Panc1 (cell line): ENCODE data around the gene CBL. TPM values are rescaled to one million over a fixed set of nuclear protein-coding genes. Genes with fewer than 3 reads are reported as not detected.

Source experiments
- ATAC-seq: fragments of 200-7000 bp; cut with Tn5 transposase; 2 replicates; pipeline ENCODE4 v1.9.1; 2020; ENCODE audit warnings: mild to moderate bottlenecking, moderate library complexity
- BruUV-seq: library from RNA; stranded (reverse); fragments of 400-500 nt; replicated peaks from 2 replicates; lab custom pipeline; 2021; lab: Mats Ljungman, UMichigan
- CTCF ChIA-PET: fragments of 300-600 bp; sonication (Branson Sonifier 250); formaldehyde crosslinking; loops from one replicate; lab custom pipeline; 2022; ENCODE audit warnings: antibody characterized with exemption; lab: Charles Lee
- POLR2A ChIA-PET: fragments of 300-600 bp; sonication (Branson Sonifier 250); formaldehyde crosslinking; loops from one replicate; lab custom pipeline; 2022; ENCODE audit warnings: antibody characterized with exemption; lab: Charles Lee
- DNase-seq: peaks from one replicate; pipeline ENCODE4 v3.0.0-alpha.2; 2010; ENCODE audit warnings: low read depth, low spot score
- H3K27ac ChIP-seq: 2 replicates; pipeline ENCODE4 v1.5.1; 2011; ENCODE audit warnings: mild to moderate bottlenecking, low read length, inconsistent platforms
- H3K27me3 ChIP-seq: fragments of 200-500 bp; sonication (Bioruptor generic); 2 replicates; pipeline ENCODE4 v1.6.0; 2014; ENCODE audit warnings: low read length, inconsistent platforms; ENCODE audit not compliant: control insufficient read depth, insufficient read depth
- H3K36me3 ChIP-seq: fragments of 200-500 bp; sonication (Bioruptor generic); 2 replicates; pipeline ENCODE4 v1.5.1; 2014; ENCODE audit warnings: inconsistent platforms, mild to moderate bottlenecking, low read length, moderate library complexity; ENCODE audit not compliant: control insufficient read depth, insufficient read depth
- H3K4me1 ChIP-seq: 2 replicates; pipeline ENCODE4 v1.5.1; 2011; ENCODE audit warnings: inconsistent platforms, mild to moderate bottlenecking, low read length, moderate library complexity; ENCODE audit not compliant: control insufficient read depth, insufficient read depth
- H3K4me3 ChIP-seq, 2 experiments: 2 replicates each; pipeline ENCODE4 v1.5.1; 2011 to 2012; ENCODE audit warnings: low read depth in 2 of 2, low read length in 2 of 2, mild to moderate bottlenecking in 2 of 2, inconsistent platforms in 1 of 2, moderate library complexity in 1 of 2
- H3K9me3 ChIP-seq: fragments of 200-500 bp; sonication (Bioruptor generic); 2 replicates; pipeline ENCODE4 v1.5.1; 2014; ENCODE audit warnings: low read depth, mild to moderate bottlenecking, inconsistent platforms, low read length, moderate library complexity; ENCODE audit not compliant: control insufficient read depth, insufficient read depth
- POLR2AphosphoS5 ChIP-seq: IDR thresholded peaks from 2 replicates; pipeline ENCODE4 v1.6.1; 2012; ENCODE audit warnings: mild to moderate bottlenecking, low read depth, low read length, moderate library complexity
- SIN3A ChIP-seq: IDR thresholded peaks from 2 replicates; pipeline ENCODE4 v1.6.1; 2012; ENCODE audit warnings: low read depth, mild to moderate bottlenecking, low read length, moderate library complexity, borderline replicate concordance; ENCODE audit not compliant: insufficient read depth
- TCF7L2 ChIP-seq: IDR thresholded peaks from 2 replicates; pipeline ENCODE4 v1.6.1; 2011; ENCODE audit warnings: mild to moderate bottlenecking, low read depth, low read length, inconsistent platforms
- in situ Hi-C: cut with HindIII; loops from 2 replicates; pipeline ENCODE4 v1.10.0; 2016; ENCODE audit warnings: low sequenced_read_pairs, low pct_unique_long_range_greater_than_20kb
- intact Hi-C: fragments of 100-400 bp; cut with micrococcal nuclease; formaldehyde crosslinking; loops from one replicate; pipeline ENCODE4 v1.10.0; 2022; ENCODE audit not compliant: unreplicated experiment
- total RNA-seq: library from RNA; stranded (reverse); gene quantifications from one replicate; pipeline ENCODE4 v1.2.1, GENCODE V29; 2021; ENCODE audit not compliant: unreplicated experiment
- TF ChIP-seq, protein P1 (sequence below), 2 experiments: IDR thresholded peaks; 2 replicates each; pipeline ENCODE4 v1.6.1; 2011 to 2012; ENCODE audit warnings: low read depth in 2 of 2, control low read depth in 1 of 2, low read length in 1 of 2, mild to moderate bottlenecking in 1 of 2, moderate library complexity in 1 of 2; ENCODE audit not compliant: insufficient read depth in 1 of 2
- TF ChIP-seq, protein P2 (sequence below): fragments of 450-650 bp; IDR thresholded peaks from 2 replicates; pipeline ENCODE4 v1.5.1; 2017; ENCODE audit warnings: mild to moderate bottlenecking

The CBL gene
- total RNA-seq, 1 experiment from 2014 or later, result 69.9 TPM

DNA sequence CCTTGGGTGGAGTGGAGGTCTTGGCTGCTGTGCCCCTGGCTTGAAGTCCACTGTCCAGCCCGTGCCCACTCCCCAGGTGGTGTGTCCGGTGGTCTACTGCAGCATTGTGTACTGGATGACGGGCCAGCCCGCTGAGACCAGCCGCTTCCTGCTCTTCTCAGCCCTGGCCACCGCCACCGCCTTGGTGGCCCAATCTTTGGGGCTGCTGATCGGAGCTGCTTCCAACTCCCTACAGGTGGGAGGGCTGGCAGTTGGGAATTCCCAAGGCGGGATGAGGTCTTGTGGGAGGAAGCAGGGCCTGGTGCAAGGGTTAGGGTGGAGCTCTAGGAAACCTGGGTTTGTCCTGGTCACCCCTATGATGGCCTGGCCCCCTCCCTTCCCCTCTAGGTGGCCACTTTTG, 46.0 kb upstream of the CBL start:
- intact Hi-C loops (no loop called here), in situ Hi-C loops (no loop called here)
- ATAC-seq (no peak), DNase-seq (no peak)
- TF ChIP-seq, protein P1, sequence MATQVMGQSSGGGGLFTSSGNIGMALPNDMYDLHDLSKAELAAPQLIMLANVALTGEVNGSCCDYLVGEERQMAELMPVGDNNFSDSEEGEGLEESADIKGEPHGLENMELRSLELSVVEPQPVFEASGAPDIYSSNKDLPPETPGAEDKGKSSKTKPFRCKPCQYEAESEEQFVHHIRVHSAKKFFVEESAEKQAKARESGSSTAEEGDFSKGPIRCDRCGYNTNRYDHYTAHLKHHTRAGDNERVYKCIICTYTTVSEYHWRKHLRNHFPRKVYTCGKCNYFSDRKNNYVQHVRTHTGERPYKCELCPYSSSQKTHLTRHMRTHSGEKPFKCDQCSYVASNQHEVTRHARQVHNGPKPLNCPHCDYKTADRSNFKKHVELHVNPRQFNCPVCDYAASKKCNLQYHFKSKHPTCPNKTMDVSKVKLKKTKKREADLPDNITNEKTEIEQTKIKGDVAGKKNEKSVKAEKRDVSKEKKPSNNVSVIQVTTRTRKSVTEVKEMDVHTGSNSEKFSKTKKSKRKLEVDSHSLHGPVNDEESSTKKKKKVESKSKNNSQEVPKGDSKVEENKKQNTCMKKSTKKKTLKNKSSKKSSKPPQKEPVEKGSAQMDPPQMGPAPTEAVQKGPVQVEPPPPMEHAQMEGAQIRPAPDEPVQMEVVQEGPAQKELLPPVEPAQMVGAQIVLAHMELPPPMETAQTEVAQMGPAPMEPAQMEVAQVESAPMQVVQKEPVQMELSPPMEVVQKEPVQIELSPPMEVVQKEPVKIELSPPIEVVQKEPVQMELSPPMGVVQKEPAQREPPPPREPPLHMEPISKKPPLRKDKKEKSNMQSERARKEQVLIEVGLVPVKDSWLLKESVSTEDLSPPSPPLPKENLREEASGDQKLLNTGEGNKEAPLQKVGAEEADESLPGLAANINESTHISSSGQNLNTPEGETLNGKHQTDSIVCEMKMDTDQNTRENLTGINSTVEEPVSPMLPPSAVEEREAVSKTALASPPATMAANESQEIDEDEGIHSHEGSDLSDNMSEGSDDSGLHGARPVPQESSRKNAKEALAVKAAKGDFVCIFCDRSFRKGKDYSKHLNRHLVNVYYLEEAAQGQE (IDR thresholded peaks at IDR 0.05; ENCODE audit: insufficient read depth in 1 of 2, low read depth in 2 of 2, low read length in 1 of 2), result no peak
- TF ChIP-seq POLR2AphosphoS5 (no peak), SIN3A (no peak), TCF7L2 (no peak)
- TF ChIP-seq, protein P2, sequence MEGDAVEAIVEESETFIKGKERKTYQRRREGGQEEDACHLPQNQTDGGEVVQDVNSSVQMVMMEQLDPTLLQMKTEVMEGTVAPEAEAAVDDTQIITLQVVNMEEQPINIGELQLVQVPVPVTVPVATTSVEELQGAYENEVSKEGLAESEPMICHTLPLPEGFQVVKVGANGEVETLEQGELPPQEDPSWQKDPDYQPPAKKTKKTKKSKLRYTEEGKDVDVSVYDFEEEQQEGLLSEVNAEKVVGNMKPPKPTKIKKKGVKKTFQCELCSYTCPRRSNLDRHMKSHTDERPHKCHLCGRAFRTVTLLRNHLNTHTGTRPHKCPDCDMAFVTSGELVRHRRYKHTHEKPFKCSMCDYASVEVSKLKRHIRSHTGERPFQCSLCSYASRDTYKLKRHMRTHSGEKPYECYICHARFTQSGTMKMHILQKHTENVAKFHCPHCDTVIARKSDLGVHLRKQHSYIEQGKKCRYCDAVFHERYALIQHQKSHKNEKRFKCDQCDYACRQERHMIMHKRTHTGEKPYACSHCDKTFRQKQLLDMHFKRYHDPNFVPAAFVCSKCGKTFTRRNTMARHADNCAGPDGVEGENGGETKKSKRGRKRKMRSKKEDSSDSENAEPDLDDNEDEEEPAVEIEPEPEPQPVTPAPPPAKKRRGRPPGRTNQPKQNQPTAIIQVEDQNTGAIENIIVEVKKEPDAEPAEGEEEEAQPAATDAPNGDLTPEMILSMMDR, result no peak
- H3K4me1 ChIP-seq, result no peaks in the 10 kb centered on the region
- ChIA-PET POLR2A (interaction anchor here (0.5 kb wide), 1 partner anchor 11 kb away, joined by 3 read pairs; no protein-coding TSS in a partner anchor), CTCF (interaction anchor here (0.6 kb wide), 1 partner anchor 18 kb away, joined by 5 read pairs; no protein-coding TSS in a partner anchor)
- no peaks in the 10 kb centered on the region for H3K9me3 ChIP-seq
- H3K4me3 ChIP-seq, result no peak overlapping the region
- no peak overlapping the region for H3K27ac ChIP-seq
- no peaks in the 10 kb centered on the region for H3K36me3 ChIP-seq
- no peaks in the 10 kb centered on the region for H3K27me3 ChIP-seq
- BruUV-seq, result no TSS peak

DNA sequence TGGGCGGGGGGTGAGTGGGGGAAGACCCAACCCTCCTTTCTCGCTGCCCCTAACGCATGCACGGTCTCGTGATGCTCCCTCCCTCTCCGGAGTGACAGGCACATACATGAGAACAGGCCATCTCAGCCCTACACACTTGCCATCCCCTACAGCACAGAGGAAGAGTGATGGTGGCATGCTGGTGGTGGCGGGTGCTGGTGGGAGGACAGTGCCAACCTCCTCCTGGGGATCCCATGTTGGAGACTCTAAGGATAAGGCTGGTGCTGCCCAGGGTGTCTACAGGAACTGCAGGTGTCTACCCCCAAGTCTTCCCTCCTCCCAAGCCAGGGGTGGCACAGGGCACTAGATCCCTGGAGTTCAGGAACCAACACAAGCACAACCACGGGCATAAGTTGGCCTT, 44.3 kb upstream of the CBL start:
- Histone ChIP-seq H3K9me3 (no peaks in the 10 kb centered on the region), H3K4me3 (no peak overlapping the region), H3K4me1 (peaks cover 6% of the 10 kb centered on the region; the same call in 1 of the 2 replicates), H3K36me3 (no peaks in the 10 kb centered on the region), H3K27me3 (no peaks in the 10 kb centered on the region), H3K27ac (no peak overlapping the region)
- no TSS peak for BruUV-seq
- ATAC-seq (no peak), DNase-seq (no peak)
- ChIA-PET CTCF (no interaction called here), POLR2A (no interaction called here)
- in situ Hi-C loops, result no loop called here
- intact Hi-C loops, result no loop called here
- TF ChIP-seq TCF7L2 (no peak), POLR2AphosphoS5 (no peak), SIN3A (no peak)
- TF ChIP-seq, protein P2, result no peak
- TF ChIP-seq, protein P1 (IDR thresholded peaks at IDR 0.05; ENCODE audit: insufficient read depth in 1 of 2, low read depth in 2 of 2, low read length in 1 of 2), result no peak
